ENCODE results near the gene TTC22. TPM values are rescaled to one million over a fixed set of nuclear protein-coding genes. Genes with fewer than 3 reads are reported as not detected.

Gene TTC22
- total RNA-seq, 1 donor from 2014 or later, result 7.1 TPM

DNA sequence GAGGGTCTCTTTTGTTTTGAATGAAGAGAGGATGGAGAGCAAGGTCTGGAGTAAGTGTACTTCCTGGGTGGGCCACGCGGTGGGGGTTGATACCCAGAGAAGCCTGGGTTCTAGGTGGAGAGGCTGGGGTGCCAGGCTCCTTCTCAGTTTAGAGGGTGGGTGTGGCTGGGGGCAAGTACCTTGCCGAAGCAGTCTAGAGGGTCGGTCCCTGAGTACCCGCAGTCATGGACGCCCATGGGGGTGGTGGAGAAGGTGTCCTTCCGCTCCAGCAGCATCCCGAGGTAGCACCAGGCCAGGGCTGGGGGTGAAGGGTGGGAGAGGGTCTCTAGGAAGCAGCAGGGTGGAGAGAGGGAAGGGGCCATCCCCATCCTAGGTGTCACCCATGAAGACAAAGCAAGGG is 14.3 kb downstream of the TTC22 start:
- Histone ChIP-seq H3K27ac (no peak overlapping the region), H3K9me3 (no peaks in the 10 kb centered on the region), H3K36me3 (no peaks in the 10 kb centered on the region), H3K4me1 (no peaks in the 10 kb centered on the region), H3K4me3 (no peak overlapping the region), H3K27me3 (no peaks in the 10 kb centered on the region)
- ATAC-seq (no peak), DNase-seq (no peak)
- intact Hi-C loops (cut with DNase I), result no loop called here
- no peak for TF ChIP-seq CTCF (IDR thresholded peaks at IDR 0.05)

GRCh38 chr1:54784066-54784465 is 17.1 kb downstream of the TTC22 start:
- TF ChIP-seq CTCF (IDR thresholded peaks at IDR 0.05), result no peak
- no peaks in the 10 kb centered on the region for H3K4me1 ChIP-seq
- no peak overlapping the region for H3K4me3 ChIP-seq
- no peak for DNase-seq
- no peak for ATAC-seq
- H3K36me3 ChIP-seq, result no peaks in the 10 kb centered on the region
- H3K9me3 ChIP-seq, result no peaks in the 10 kb centered on the region
- intact Hi-C loops (cut with DNase I), result no loop called here
- no peak overlapping the region for H3K27ac ChIP-seq
- H3K27me3 ChIP-seq, result no peaks in the 10 kb centered on the region

GRCh38 chr1:54782588-54782987 is 18.5 kb downstream of the TTC22 start:
- Histone ChIP-seq H3K27me3 (no peaks in the 10 kb centered on the region), H3K9me3 (no peaks in the 10 kb centered on the region), H3K27ac (no peak overlapping the region), H3K4me3 (no peak overlapping the region), H3K36me3 (no peaks in the 10 kb centered on the region), H3K4me1 (no peaks in the 10 kb centered on the region)
- no peak for TF ChIP-seq CTCF (IDR thresholded peaks at IDR 0.05)
- DNase-seq (no peak), ATAC-seq (no peak)
- intact Hi-C loops (cut with DNase I), result no loop called here

- TF ChIP-seq CTCF (IDR thresholded peaks at IDR 0.05), result no peak
- H3K27ac ChIP-seq, result no peak overlapping the region
- no peak overlapping the region for H3K4me3 ChIP-seq
- H3K4me1 ChIP-seq, result no peaks in the 10 kb centered on the region
- no peaks in the 10 kb centered on the region for H3K36me3 ChIP-seq
- no peaks in the 10 kb centered on the region for H3K9me3 ChIP-seq
- ATAC-seq (peak; percentile 5), DNase-seq (no peak)
- H3K27me3 ChIP-seq, result no peaks in the 10 kb centered on the region
- intact Hi-C loops (cut with DNase I), result no loop called here
These were observed 19.0 kb downstream of the TTC22 start for GRCh38 chr1:54782156-54782555.

- no peaks in the 10 kb centered on the region for H3K27me3 ChIP-seq
- H3K9me3 ChIP-seq, result no peaks in the 10 kb centered on the region
- no peak overlapping the region for H3K4me3 ChIP-seq
- DNase-seq (no peak), ATAC-seq (peak; percentile 53)
- no peak for TF ChIP-seq CTCF (IDR thresholded peaks at IDR 0.05)
- intact Hi-C loops (cut with DNase I), result no loop called here
- no peak overlapping the region for H3K27ac ChIP-seq
- no peaks in the 10 kb centered on the region for H3K4me1 ChIP-seq
- H3K36me3 ChIP-seq, result no peaks in the 10 kb centered on the region
These were observed 19.9 kb downstream of the TTC22 start for GRCh38 chr1:54781023-54781723.

DNA sequence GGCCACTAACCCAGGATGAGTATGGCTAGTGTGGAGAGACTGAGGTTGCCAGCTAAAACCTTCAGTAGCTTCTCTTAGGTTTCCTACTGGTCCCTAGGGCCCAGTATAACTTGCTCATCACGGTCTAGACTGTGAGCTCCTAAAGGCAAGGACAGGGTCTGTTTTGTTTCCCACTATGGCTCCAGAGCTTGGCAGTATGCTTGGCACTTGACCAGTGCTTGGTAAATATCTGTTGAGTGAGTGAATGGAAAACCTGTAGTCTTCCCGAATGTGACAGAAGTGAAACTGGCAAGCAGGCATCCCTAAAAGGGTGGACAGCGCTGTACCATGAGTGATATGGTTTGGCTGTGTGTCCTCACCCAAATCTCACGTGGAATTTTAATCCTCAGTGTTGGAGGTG is 23.7 kb downstream of the TTC22 start:
- no peaks in the 10 kb centered on the region for H3K4me1 ChIP-seq
- intact Hi-C loops (cut with DNase I), result no loop called here
- TF ChIP-seq CTCF (IDR thresholded peaks at IDR 0.05), result no peak
- no peaks in the 10 kb centered on the region for H3K9me3 ChIP-seq
- no peak overlapping the region for H3K4me3 ChIP-seq
- H3K27me3 ChIP-seq, result no peaks in the 10 kb centered on the region
- DNase-seq (no peak), ATAC-seq (no peak)
- no peaks in the 10 kb centered on the region for H3K36me3 ChIP-seq
- no peak overlapping the region for H3K27ac ChIP-seq
